OCI-LY3 (cell line): Measurements from ENCODE around the gene VSX1.

Experiments
- EZH2phosphoT487 ChIP-seq: fragments of 200-600 bp; shearing (Covaris generic); IDR thresholded peaks from 2 replicates; pipeline ENCODE4 v1.6.1; 2018; ENCODE audit warnings: antibody characterized with exemption, mixed run types, low read depth
- TF ChIP-seq, protein P1 (sequence below): fragments of 200-600, 300-600 bp; sonication (generic); IDR thresholded peaks from 2 replicates; pipeline ENCODE4 v1.5.1; 2014; ENCODE audit warnings: antibody characterized with exemption, low read length, low read depth

DNA sequence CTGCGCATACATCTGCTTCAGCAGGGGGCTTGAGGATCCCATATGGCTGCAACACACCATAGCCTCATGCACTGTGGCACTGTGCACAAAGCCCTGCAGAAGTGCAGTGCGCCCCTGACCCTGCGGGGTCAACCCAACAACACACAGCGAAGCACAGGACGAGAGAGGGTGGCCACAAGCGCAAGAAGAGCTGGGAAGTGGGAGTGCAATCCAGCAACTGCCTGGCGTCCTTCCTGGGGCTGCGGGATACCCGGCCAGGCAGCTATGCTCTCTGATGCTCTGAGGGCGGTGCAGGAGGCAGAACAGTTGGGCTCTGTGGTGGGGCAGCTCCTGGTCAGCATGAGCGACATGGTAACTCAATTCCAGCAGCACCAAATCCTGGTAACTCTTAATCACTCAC is 18.4 kb downstream of the VSX1 start:
- TF ChIP-seq, protein P1, sequence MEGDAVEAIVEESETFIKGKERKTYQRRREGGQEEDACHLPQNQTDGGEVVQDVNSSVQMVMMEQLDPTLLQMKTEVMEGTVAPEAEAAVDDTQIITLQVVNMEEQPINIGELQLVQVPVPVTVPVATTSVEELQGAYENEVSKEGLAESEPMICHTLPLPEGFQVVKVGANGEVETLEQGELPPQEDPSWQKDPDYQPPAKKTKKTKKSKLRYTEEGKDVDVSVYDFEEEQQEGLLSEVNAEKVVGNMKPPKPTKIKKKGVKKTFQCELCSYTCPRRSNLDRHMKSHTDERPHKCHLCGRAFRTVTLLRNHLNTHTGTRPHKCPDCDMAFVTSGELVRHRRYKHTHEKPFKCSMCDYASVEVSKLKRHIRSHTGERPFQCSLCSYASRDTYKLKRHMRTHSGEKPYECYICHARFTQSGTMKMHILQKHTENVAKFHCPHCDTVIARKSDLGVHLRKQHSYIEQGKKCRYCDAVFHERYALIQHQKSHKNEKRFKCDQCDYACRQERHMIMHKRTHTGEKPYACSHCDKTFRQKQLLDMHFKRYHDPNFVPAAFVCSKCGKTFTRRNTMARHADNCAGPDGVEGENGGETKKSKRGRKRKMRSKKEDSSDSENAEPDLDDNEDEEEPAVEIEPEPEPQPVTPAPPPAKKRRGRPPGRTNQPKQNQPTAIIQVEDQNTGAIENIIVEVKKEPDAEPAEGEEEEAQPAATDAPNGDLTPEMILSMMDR = no peak
- TF ChIP-seq EZH2phosphoT487 = no peak
